NCI-H2227 treated with DMSO at 0.1 percent for 48 hours (cell line): ENCODE data around the gene CCL5.
"Not testable (repeated sequence)": the region's sequence is repeated elsewhere in the genome, so short reads cannot be mapped to it uniquely, and the experiment has no call there.

Source experiments
- DNase-seq: peaks from one replicate; lab custom pipeline; 2025; lab: John Stamatoyannopoulos, UW

CCL5 gene

DNA sequence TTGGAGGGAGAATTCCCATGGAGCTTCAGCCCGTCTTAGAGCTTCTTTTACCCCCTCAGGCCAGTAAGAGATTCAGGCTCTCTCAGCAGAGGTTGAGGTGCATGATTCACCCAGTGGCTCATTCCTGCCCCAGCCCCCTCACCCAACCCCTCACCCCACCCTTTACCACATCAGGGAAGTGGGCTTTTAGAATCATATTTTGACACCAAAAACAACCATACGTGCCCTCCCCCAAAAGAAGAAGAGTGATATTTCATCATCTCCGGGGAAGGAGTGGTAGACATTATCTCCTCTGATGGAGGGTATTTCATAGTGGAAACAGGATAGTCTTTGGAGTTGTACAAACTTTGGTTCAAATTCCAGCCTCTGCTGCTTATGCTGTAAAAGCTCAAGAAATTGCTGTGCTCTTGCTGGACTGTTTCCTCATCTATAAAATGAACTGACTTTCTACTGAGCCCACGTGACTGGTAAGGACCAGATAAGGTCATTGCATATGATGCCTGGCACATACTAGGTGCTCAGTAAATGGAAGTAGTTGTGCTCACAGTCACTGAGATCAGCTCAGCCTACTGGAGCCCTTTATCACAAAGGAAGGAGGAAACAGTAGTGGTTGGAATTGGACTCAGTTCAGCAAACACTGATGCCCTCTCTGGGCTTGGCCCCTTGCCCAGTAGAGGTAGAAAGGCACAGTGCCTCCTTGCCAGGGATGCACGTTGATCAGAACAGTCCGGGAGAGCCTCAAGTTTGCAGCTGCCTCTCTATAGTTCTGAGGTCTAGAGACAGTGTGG is 18.3 kb upstream of the CCL5 start:
- no peak for DNase-seq

DNA sequence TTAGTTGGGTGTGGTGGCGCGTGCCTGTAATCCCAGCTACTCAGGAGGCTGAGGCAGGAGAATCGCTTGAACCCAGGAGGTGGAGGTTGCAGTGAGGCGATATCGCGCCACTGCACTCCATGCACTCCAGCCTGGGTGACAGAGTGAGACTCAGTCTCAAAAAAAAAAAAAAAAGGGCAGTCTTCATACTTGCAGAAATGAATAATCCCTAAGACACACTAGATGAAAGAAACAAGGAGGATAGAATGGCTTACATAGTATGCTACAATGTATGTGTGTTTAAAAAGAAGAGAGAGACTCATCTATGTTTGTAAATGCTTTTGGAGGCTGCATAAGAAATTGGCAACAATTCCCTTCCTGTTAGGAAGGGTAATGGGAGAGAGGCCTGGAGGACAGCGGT is 17.6 kb upstream of the CCL5 start:
- not testable (repeated sequence) for DNase-seq

DNA sequence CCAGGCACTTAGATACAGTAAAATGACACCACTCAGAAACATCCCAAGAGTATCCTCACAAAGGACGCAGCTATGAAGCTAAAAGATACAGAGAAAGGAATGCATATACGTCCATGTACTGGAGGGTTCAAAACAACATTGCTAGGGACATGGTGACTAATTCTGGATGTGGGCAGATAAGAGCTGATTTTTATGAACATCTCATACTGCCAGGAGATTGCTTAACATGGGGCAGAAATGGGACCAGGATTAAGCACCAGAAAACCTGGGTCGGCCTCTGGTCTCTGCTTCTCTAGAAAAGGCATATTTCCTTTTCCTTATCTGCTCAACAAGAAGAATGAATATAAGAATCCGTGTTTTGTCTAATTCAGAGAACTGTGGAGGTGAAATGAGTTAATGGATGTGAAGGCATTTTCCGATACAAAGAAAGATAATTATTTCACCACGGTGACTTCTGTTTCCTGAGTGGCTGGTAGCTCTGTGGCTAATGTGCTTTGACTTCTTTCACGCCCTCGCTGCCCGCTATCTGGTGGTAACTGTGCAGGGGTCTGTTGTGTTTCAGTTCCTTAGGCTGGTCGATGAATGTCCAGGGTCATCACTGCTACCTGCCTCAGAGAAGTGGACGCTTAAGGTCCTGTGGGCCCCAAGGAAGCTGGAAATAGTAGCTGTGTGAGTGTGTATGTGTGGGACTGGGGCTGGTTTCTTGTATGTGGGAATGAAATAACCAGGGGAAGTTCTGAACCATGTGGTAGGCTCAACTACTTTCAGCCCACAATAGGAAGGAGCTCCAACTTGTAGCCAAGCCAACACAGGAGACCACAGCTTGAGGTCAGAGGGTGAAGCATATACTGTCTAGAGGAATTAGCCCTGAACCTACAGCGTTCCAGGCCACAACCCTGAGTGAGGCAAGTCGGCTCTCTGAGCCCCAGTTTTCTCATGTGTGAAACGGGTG is 15.8 kb upstream of the CCL5 start:
- DNase-seq = no peak

DNA sequence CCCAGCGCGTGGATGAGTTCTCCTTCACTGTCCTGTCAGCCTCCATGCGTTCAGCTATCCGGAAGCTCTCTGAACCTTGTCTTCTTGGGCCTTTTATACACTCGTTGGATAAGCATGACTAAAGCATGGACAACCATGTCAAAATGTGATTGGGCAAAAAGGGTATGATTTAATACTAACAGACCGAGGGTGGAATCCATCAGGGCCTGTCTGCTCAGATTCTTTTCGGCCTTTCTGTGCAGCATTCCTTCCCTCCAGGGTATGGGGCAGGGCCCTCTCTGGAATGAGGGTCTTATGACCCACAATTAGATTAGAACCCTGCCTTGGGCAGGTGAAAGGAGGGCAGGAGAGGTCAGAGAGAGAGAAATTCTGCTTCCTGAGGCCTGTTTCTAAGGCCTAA is 14.0 kb upstream of the CCL5 start:
- DNase-seq = no peak

DNA sequence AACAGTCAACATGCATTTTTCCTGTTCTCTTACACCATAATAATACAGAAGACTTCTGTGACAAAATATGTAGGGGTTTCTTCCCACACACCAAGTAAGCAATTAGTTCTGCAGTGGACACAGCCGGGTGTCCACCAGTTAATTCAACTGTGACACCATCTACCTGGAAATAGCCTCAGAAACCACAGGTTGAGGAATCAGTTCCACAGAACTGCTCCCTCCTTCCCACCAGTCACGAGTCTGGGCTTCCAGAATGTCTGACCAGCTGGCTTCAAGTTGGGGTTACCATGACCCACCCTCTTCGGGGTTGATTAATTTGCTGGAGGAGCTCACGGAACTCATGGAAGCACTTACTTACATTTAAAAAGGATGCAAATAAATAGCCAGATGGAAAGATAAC is 13.6 kb upstream of the CCL5 start:
- DNase-seq = no peak

DNA sequence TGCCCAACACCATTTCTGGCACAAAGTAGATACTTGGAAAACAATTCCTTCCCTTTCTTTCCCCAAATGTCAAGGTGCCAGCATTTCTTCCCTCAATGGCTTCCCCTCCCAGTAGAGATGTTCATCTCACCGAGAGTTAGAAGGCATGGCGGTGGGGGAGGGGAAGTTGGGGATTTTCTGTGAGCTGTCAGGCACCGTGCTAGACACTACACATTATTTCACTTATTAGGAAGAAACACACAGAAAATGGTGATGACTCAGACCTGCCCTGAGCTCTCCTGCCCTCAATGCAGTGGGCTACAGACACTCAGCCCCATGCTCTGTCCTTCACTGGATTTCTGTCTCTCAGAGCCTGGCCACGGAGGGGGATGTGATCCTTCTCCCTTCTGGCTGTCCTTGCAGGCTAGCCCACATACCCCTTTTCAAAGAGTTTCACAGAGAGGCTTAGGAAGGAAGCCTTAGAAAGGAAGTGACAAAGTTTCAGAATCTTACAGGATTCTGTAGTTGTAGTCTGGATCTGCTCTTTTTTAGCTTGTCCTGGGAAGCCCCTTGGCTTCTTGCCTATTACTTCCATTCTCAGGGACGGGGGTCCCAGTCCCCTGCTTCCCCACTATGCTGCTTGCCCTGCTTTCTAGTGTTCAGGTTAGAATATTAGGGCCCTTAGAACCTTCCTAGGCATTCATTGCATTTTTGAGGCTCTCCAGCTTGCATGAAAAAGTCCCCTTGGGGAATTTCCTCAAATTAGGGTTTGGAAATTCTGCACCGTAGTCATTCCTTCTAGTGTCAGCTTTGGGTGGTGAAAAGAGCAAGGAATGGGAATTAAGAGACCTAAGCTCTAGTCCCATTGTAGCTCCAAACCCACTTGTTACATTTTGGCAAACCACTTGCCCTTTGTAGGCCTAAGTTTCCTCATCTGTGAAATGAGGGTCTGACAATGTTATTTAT is 12.2 kb upstream of the CCL5 start:
- DNase-seq = no peak

DNA sequence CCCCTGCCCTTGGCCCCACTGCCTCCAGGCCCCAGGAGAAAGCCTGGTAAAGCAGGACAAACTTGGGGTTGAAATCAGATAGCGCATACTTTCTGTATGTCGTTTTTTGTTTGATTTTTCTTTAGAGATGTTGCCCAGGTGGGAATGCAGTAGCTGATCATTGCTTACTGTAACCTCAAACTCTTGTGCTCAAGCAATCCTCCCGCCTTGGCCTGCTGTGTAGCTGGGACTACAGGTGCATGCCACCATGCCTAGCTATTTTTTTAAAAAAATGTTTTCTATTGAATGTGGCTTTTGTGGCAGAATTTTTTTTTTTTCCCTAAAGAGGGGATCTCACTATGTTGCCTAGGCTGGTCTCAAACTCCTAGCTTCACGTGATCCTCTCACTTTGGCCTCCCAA is 11.1 kb upstream of the CCL5 start:
- DNase-seq = no peak

DNA sequence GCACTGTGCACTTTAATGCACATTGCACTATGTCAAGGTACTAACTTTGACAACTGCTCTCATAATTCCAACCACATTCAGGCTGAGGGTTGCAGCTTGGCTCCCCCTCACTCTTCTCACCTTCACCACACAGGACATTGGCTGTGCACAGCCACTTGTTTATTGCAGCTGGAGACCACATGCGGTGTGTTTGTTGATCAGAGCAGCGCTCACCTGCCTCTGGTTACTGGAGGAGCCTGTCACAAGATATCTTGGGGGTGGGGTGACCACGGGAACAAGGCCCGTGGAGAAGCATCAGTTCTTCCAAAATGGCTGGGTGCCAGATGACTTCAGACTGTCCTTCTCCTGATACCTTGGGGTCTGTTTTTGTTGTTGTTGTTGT is 10.6 kb upstream of the CCL5 start:
- DNase-seq = no peak

DNA sequence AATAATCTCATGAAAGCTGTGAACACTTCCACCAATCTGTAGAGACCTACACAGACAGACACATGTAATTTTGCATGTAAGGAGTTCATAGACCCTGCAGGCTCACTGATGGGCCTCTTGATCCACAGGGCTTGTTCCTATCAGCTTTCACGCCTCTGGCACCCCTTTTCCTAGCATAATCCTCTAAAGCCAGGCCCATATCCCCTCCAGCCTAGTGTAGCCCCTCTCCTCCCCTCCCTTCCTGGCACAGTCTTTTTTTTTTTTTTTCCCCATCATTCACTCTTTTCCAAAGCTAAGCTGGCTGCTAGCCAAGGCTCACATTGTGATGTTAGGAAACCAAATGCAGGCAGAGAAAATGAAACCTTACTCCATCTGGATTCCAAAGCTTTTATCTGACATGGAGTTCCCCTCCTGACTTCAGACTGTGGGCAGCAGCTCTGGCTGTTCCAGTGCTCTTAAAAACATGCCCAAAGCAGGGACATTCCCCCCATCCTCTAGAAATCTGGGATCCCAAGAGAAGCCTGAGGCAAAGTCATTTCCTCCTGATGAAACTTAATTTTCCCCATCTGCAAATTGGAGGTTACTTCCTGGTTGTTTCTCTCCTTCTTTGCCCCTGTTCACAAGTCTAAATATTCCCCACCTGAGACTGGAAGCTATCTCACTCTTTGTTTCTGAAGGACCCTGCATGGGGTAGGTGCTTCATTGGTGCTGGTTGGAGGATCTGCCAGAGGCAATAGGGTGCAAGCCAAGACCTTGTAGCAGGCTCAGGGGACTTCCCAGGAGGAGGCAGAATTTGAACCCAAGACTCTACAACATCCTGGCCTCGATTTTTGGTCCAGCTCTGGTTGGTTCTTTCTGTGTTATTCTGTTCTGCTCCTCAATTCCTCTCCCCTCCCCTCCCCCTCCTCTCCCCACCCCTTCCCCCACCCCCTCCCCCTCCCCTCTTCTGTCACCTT is 9.9 kb upstream of the CCL5 start:
- peak; percentile 32 for DNase-seq

DNA sequence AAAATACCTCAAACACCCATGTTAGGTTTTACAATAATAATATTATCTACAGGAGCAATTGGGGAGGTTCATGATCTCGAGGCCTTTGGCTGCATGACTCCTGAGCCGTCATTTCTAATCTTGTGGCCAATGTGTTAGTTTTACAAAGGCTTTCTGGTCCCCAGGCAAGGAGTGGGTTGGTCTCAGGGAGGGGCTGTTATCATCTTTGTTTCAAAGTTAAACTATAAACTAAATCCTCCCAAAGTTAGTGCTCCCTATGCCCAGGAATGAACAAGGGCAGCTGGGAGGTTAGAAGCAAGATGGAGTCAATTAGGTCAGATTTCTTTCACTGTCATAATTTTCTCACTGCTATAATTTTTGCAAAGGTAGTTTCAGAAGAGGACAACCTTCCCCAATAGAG is 9.1 kb upstream of the CCL5 start:
- DNase-seq = no peak

DNA sequence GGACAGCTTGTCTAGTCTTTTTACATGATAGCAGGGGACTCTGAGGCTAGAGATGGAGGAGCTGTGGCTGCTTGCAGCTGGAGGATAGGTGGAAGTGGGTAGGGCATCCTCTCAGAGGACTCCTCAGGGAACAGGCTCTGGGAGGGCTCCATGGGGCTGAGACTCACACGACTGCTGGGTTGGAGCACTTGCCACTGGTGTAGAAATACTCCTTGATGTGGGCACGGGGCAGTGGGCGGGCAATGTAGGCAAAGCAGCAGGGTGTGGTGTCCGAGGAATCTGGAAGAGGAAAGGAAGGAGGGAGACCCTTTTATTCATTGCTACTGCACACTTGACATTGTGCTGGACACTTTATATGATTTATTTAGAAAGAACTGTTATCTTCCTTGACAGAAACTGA is 1.8 kb downstream of the CCL5 start:
- no peak for DNase-seq

DNA sequence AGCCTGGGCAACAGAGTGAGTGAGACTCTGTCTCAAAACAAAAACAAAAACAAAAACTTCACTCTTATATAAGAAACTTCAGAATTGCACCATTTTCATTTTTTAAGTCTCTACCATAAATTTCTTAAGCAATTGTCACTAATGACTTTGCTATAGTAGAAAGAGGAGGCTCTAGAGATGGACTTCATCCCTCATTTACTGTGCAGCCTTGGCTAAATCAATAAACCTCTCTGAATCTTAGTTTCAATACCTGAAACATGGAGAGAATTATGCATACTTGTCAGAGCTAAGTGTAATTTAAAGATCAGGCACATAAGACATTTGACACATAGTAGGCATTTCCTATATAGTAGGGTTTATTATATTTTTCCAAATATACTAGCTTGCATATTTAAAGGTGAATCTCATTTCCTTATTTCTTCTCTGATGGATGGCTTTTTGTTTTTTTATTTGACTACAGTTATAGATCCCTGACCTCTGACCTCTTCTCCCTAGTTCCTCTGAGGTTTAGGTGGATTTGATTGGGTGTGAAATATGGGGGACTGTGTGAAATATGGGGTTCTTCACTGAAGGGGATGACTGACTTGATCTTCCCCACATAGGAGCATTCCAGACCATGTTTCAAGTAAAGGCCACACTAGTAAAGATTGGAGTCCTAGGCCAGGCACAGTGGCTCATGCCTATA is 2.7 kb downstream of the CCL5 start:
- no peak for DNase-seq

DNA sequence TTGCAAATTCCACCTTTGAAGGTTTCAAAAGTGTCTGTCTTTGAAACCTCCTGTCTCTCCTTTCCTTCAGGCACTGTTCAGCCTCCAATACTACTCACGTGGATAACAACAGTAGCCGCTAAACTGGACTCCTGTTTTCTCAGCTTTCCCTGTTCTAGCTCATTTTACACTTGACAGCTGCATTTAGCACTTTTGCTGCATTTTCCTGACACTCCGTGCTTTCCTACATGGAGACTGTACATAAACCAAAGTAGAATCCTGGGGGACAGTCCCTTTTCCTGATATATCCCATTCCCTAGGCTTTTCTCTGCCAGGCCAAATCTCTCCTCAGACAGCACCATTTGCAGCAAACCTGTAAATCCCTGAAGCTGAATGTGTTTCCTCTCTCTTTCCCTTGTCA is 3.6 kb downstream of the CCL5 start:
- DNase-seq = no peak

DNA sequence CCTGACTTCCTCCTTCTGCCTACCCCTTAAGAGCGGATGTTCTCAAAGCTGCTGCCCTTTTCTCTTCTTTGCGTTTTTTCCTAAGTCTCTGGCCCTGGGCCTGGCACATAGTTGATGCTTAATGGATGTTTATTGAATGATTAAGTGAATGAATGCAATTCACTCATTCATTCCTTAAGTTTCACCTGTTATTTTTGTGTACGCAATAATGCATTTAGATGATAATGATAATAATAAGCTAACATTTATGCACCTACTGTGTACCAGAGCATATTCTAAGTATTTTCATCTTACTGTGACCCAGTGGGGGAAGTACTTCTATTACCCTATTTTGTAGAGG is 4.4 kb downstream of the CCL5 start:
- DNase-seq = no peak

DNA sequence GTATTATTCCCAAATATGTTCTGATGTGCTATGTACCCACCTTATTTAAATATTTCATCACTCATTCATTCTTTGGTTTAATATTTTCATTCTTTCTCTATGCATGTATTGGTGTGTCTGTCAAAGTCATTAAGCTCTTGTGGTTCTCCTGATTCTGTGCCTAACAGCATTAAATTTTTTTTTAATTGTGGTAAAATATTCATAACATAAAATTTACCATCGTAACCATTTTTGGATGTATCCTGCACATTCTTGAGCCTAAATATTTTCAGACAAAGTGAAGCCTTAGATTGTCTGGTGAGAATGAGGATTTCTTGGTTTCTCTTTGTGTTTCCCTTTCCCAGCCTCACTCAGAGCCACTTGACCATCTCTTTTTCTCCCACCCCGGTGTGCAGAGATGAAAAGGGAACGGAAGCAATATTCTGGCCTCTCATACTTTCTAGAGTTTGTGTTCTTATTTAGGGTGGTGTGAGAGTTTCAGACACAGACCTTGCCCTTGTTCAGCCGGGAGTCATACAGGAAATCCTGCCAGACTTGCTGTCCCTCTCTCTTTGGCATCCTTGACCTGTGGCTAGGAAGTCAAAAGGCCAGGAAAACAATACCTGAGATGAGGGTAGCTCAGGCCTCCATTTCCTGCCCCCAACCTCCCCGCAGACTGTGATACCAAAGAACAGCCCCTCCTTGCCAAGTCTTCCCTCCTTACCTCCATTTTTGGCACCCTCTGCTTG is 4.9 kb downstream of the CCL5 start:
- no peak for DNase-seq

DNA sequence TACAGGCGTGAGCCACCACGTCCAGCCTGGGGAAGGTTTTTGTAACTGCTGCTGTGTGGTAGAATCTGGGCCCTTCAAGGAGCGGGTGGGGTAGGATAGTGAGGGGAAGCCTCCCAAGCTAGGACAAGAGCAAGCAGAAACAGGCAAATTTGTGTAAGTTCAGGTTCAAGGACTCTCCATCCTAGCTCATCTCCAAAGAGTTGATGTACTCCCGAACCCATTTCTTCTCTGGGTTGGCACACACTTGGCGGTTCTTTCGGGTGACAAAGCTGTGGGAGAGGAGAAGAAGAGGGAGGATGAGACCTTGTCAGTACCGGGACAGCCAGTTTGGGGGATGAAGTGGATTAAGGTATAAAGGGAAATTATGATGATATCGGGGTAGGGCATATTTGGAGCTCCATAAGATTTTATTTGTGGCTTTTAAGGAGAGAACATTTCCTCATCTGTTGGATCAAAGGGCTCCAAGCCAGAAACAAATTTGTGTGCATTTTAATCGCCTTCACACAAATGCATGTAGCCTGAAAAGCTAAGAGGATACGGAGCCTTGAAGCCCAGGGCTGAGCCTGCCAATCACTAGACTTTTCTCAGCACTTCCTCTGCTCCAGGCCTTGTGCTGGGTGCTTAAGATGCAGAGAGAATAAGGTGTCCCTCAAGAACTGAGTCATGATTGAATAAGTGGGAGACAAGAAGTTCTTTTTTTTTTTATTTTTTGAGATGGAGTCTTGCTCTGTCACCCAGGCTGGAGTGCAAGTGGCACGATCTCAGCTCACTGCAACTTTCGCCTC is 7.8 kb downstream of the CCL5 start:
- DNase-seq = no peak

DNA sequence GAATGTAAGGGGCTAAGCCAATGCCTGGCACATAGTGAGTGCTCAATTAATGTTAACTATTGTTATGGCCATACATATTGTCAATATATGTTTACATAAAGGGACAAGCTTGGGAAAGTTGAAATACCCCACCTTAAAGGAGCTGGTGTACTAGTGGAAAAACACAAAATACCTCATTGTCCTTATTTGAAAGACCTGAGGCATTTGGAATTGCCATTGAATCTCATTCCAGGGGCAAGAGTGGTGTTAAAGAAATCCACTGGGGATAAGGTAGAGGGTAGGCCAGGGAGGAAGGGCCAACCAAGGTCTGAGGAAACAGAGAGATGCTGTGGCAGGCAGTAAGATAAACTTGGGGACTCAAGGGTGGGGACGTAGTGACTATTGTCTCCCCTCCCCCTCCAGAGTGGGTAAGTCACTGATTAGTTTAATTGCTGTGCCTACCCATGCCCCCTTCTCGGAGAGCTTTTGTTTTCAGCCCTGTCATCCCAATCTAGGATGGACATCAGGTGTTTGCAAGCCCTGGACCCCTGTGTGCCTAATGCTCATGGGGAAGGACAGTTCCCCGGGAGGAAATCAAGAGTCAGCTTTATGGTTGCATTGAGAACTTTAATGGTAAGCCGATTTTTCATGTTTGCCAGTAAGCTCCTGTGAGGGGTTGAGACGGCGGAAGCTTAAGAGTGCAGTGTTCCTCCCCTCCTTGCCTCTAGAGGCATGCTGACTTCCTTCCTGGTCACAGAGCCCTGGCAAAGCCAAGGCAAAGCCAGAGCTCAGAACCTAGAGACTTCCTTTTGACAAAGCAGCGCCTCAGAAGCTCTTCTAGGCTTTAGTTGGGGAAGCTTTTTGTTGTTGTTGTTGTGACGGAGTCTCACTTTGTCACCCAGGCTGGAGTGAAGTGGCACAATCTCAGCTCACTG is 9.0 kb downstream of the CCL5 start:
- DNase-seq = no peak

DNA sequence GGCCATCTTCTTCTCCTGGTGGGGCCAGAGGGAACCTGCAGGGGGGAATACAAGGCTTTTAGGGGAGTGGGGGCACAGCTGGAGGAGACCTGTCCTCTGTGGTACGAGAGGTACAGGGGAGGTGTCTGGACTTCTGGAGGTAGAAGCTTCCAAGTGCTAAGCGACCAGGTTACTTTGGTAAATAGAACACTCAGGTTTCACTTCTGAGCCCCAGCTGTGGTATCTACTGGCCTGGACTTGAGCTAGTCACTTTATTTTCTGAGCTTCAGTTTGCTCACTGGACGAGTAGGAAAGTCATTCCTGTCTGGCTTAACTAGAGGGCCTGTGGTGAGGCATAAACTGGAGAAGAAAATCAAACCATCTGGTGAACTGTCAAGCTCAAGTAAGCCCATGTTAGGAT is 11.4 kb downstream of the CCL5 start, which contains the start of gene HEATR9:
HEATR9 (minus strand) TSS at position 155 of the 400 bp plus-strand sequence; CDS start at position 6, 149 bp downstream.
- DNase-seq = no peak
